Neural crest cell (in vitro differentiated cells): ENCODE results near the gene CNST. TPM values are rescaled to one million over a fixed set of nuclear protein-coding genes. Genes with fewer than 3 reads are reported as not detected.
"Not testable (repeated sequence)": the region's sequence is repeated elsewhere in the genome, so short reads cannot be mapped to it uniquely, and the experiment has no call there.

ENCODE experiments used
- DNase-seq: peaks from one replicate; pipeline ENCODE4 v3.0.0; 2021; ENCODE audit warnings: low read depth, mixed read lengths, low spot score
- H3K27ac Mint-ChIP-seq: one replicate; pipeline ENCODE4 v1.8.0; 2021; ENCODE audit warnings: mild to moderate bottlenecking, mixed read lengths; ENCODE audit not compliant: unreplicated experiment
- H3K27me3 Mint-ChIP-seq: 2 replicates; pipeline ENCODE4 v1.8.0; 2021; ENCODE audit warnings: low read depth, mild to moderate bottlenecking, mixed read lengths
- H3K36me3 Mint-ChIP-seq: 2 replicates; pipeline ENCODE4 v1.8.0; 2021; ENCODE audit warnings: low read depth, mild to moderate bottlenecking, mixed read lengths
- H3K4me1 Mint-ChIP-seq: 2 replicates; pipeline ENCODE4 v1.8.0; 2021; ENCODE audit warnings: mixed read lengths
- H3K4me3 Mint-ChIP-seq: one replicate; pipeline ENCODE4 v1.8.0; 2021; ENCODE audit warnings: mild to moderate bottlenecking, mixed read lengths
- H3K9me3 Mint-ChIP-seq: 2 replicates; pipeline ENCODE4 v1.8.0; 2021; ENCODE audit warnings: mixed read lengths
- CTCF ChIP-seq: fragments of 200-600 bp; sonication (generic); conservative IDR thresholded peaks from 2 replicates; pipeline ENCODE4 v1.5.0; 2021; ENCODE audit warnings: antibody characterized with exemption, mild to moderate bottlenecking
- total RNA-seq: library from RNA; stranded (reverse); gene quantifications from 2 replicates; pipeline ENCODE4 v1.2.1, GENCODE V29; 2021

CNST gene
- total RNA-seq, 1 donor from 2014 or later = 20.5 TPM

GRCh38 chr1:246709196-246709595, 142.9 kb downstream of the CNST start:
- peaks cover 3% of the 10 kb centered on the region for H3K27me3 Mint-ChIP-seq
- H3K27ac Mint-ChIP-seq = no peak overlapping the region
- H3K4me1 Mint-ChIP-seq = no peaks in the 10 kb centered on the region
- TF ChIP-seq CTCF = no peak
- no peak overlapping the region for H3K4me3 Mint-ChIP-seq
- H3K9me3 Mint-ChIP-seq = peaks cover 19% of the 10 kb centered on the region
- H3K36me3 Mint-ChIP-seq = peaks cover 5% of the 10 kb centered on the region
- no peak for DNase-seq

GRCh38 chr1:246709835-246710234, 143.6 kb downstream of the CNST start:
- H3K36me3 Mint-ChIP-seq = peaks cover 5% of the 10 kb centered on the region
- no peak overlapping the region for H3K4me3 Mint-ChIP-seq
- no peak for DNase-seq
- no peak overlapping the region for H3K27ac Mint-ChIP-seq
- peaks cover 3% of the 10 kb centered on the region for H3K27me3 Mint-ChIP-seq
- no peak for TF ChIP-seq CTCF
- H3K9me3 Mint-ChIP-seq = peaks cover 19% of the 10 kb centered on the region
- H3K4me1 Mint-ChIP-seq = no peaks in the 10 kb centered on the region

GRCh38 chr1:246711548-246712003, 145.3 kb downstream of the CNST start:
- TF ChIP-seq CTCF = no peak
- H3K27ac Mint-ChIP-seq = peak overlapping the region; percentile 15

GRCh38 chr1:246712428-246712827, 146.2 kb downstream of the CNST start:
- peaks cover 13% of the 10 kb centered on the region for H3K27me3 Mint-ChIP-seq
- H3K9me3 Mint-ChIP-seq = peaks cover 19% of the 10 kb centered on the region
- not testable (repeated sequence) for H3K4me1 Mint-ChIP-seq, DNase-seq, H3K27ac Mint-ChIP-seq, H3K4me3 Mint-ChIP-seq
- H3K36me3 Mint-ChIP-seq = peaks cover 12% of the 10 kb centered on the region

More at GRCh38 chr1:246711548-246712003, 145.3 kb downstream of the CNST start:
- Mint-ChIP-seq H3K9me3 (peaks cover 19% of the 10 kb centered on the region), H3K27me3 (peaks cover 8% of the 10 kb centered on the region), H3K36me3 (peaks cover 8% of the 10 kb centered on the region), H3K4me3 (no peak overlapping the region), H3K4me1 (no peaks in the 10 kb centered on the region)
- no peak for DNase-seq

Other genes with a start within 250 kb of the CNST start
- gene SMYD3, start 59.2 kb upstream of the CNST start, total RNA-seq = 24.2 and 25.8 TPM in 2 replicates
- gene TFB2M, start 195 bp upstream of the CNST start, total RNA-seq = 9.0 and 9.4 TPM in 2 replicates
- 53.1 and 54.3 TPM in 2 replicates for gene SCCPDH, start 158.0 kb downstream of the CNST start, total RNA-seq